Neural progenitor cell (in vitro differentiated cells): Measurements from ENCODE around the gene DCTN2. TPM values are rescaled to one million over a fixed set of nuclear protein-coding genes. Genes with fewer than 3 reads are reported as not detected.

Source experiments
- DNase-seq: peaks from one replicate; pipeline ENCODE4 v3.0.0-alpha.2; 2016; ENCODE audit warnings: low spot score
- H2AFZ ChIP-seq: fragments of 200-600 bp; sonication (generic); replicated peaks from 2 replicates; pipeline ENCODE4 v1.6.1; 2016; ENCODE audit warnings: antibody characterized with exemption
- H3F3A ChIP-seq: fragments of 200-600 bp; sonication (generic); 2 replicates; pipeline ENCODE4 v1.6.1; 2016; ENCODE audit warnings: antibody characterized with exemption, low read depth
- H3K27ac ChIP-seq: fragments of 200-600 bp; sonication (generic); 2 replicates; pipeline ENCODE4 v1.5.1; 2016; ENCODE audit warnings: mild to moderate bottlenecking
- H3K27me3 ChIP-seq: fragments of 200-600 bp; sonication (generic); 2 replicates; pipeline ENCODE4 v1.6.1; 2016; ENCODE audit warnings: mild to moderate bottlenecking, moderate library complexity
- H3K36me3 ChIP-seq: fragments of 200-600 bp; sonication (generic); 2 replicates; pipeline ENCODE4 v1.5.1; 2016
- H3K4me1 ChIP-seq: fragments of 200-600 bp; sonication (generic); 2 replicates; pipeline ENCODE4 v1.6.1; 2016; ENCODE audit warnings: mixed run types
- H3K4me2 ChIP-seq: fragments of 200-600 bp; sonication (generic); 2 replicates; pipeline ENCODE4 v1.6.1; 2016
- H3K4me3 ChIP-seq: fragments of 200-600 bp; sonication (generic); 2 replicates; pipeline ENCODE4 v1.5.1; 2016
- H3K79me2 ChIP-seq: fragments of 200-600 bp; sonication (generic); 2 replicates; pipeline ENCODE4 v1.6.1; 2016; ENCODE audit warnings: low read depth
- H3K9ac ChIP-seq: fragments of 200-600 bp; sonication (generic); 2 replicates; pipeline ENCODE4 v1.6.1; 2016
- H3K9me3 ChIP-seq: fragments of 200-600 bp; sonication (generic); 2 replicates; pipeline ENCODE4 v1.5.1; 2016; ENCODE audit warnings: low read depth
- H4K20me1 ChIP-seq: fragments of 200-600 bp; sonication (generic); 2 replicates; pipeline ENCODE4 v1.6.1; 2016; ENCODE audit warnings: low read depth
- H3K27ac Mint-ChIP-seq: 3 replicates; pipeline ENCODE4 v1.8.0; 2021; ENCODE audit warnings: mixed read lengths
- H3K27me3 Mint-ChIP-seq: 2 replicates; pipeline ENCODE4 v1.8.0; 2022; ENCODE audit warnings: low read depth, mild to moderate bottlenecking, inconsistent platforms, moderate library complexity, mixed read lengths; ENCODE audit not compliant: insufficient read depth
- H3K36me3 Mint-ChIP-seq: 3 replicates; pipeline ENCODE4 v1.8.0; 2021; ENCODE audit warnings: mixed read lengths
- H3K4me1 Mint-ChIP-seq: 3 replicates; pipeline ENCODE4 v1.8.0; 2021; ENCODE audit warnings: mixed read lengths
- H3K4me3 Mint-ChIP-seq: 3 replicates; pipeline ENCODE4 v1.8.0; 2021; ENCODE audit warnings: mild to moderate bottlenecking, moderate library complexity, mixed read lengths
- H3K9me3 Mint-ChIP-seq: 3 replicates; pipeline ENCODE4 v1.8.0; 2020; ENCODE audit warnings: mixed read lengths
- CTCF ChIP-seq: fragments of 200-600 bp; sonication (generic); IDR thresholded peaks from 2 replicates; pipeline ENCODE4 v1.5.1; 2017; ENCODE audit warnings: antibody characterized with exemption, mild to moderate bottlenecking
- EZH2 ChIP-seq: fragments of 200-600 bp; sonication (generic); IDR thresholded peaks from 2 replicates; pipeline ENCODE4 v1.6.1; 2017; ENCODE audit warnings: antibody characterized with exemption, mild to moderate bottlenecking, moderate library complexity
- EZH2phosphoT487 ChIP-seq: fragments of 200-600 bp; sonication (generic); IDR thresholded peaks from 2 replicates; pipeline ENCODE4 v1.6.1; 2017; ENCODE audit warnings: antibody characterized with exemption
- total RNA-seq: library from RNA; depleted of rRNA; stranded (reverse); fragments of >200 nt; gene quantifications from 2 replicates; pipeline ENCODE4 v1.2.3, GENCODE V29; 2015; ENCODE audit warnings: low replicate concordance

Gene DCTN2
- total RNA-seq, 1 donor from 2014 or later = 147 TPM

- Mint-ChIP-seq H3K36me3 (peaks cover 18% of the 10 kb centered on the region), H3K4me3 (peak overlapping the region; percentile 98), H3K27me3 (peaks cover 15% of the 10 kb centered on the region), H3K27ac (peak overlapping the region; percentile 87), H3K4me1 (peaks cover 53% of the 10 kb centered on the region), H3K9me3 (no peaks in the 10 kb centered on the region)
- H2AFZ ChIP-seq = no peak overlapping the region
- peak overlapping the region; percentile 73 for H3K27ac ChIP-seq
- TF ChIP-seq EZH2phosphoT487 (no peak), EZH2 (peak; percentile 6), CTCF (peak; percentile 4)
- H3K27me3 ChIP-seq = no peaks in the 10 kb centered on the region
- H3K4me1 ChIP-seq = peaks cover 33% of the 10 kb centered on the region
- H3K9ac ChIP-seq = no peak overlapping the region
- DNase-seq = peak; percentile 78
- H3K9me3 ChIP-seq = no peaks in the 10 kb centered on the region
- H3K4me3 ChIP-seq = peak overlapping the region; percentile 87
- no peaks in the 10 kb centered on the region for H3K36me3 ChIP-seq
- peaks cover 53% of the 10 kb centered on the region for H4K20me1 ChIP-seq
- H3K4me2 ChIP-seq = peak overlapping the region; percentile 64
- peaks cover 24% of the 10 kb centered on the region for H3K79me2 ChIP-seq
- peaks cover 64% of the 10 kb centered on the region for H3F3A ChIP-seq
Observed at GRCh38 chr12:57521525-57522010, 25.4 kb downstream of the DCTN2 start.

GRCh38 chr12:57520053-57520818, 26.8 kb downstream of the DCTN2 start, which contains the start of gene DDIT3:
TSS of gene DDIT3 (minus strand) at chr12:57520514. CDS start at chr12:57517406, 3,108 bp downstream.
- H3K36me3 ChIP-seq = no peaks in the 10 kb centered on the region
- H3K27me3 ChIP-seq = no peaks in the 10 kb centered on the region
- H3K27ac ChIP-seq = peak within 1 kb of the TSS; percentile 74
- H3K79me2 ChIP-seq = peaks cover 24% of the 10 kb centered on the region
- peak within 1 kb of the TSS; percentile 59 for H3K4me3 ChIP-seq
- DNase-seq = peak; percentile 98
- H2AFZ ChIP-seq = no peak within 1 kb of the TSS
- H4K20me1 ChIP-seq = peaks cover 49% of the 10 kb centered on the region
- peaks cover 64% of the 10 kb centered on the region for H3F3A ChIP-seq
- peaks cover 33% of the 10 kb centered on the region for H3K4me1 ChIP-seq
- H3K4me2 ChIP-seq = peak within 1 kb of the TSS; percentile 81
- peak within 1 kb of the TSS; percentile 48 for H3K9ac ChIP-seq
- TF ChIP-seq EZH2 (no peak), EZH2phosphoT487 (no peak), CTCF (no peak)
- Mint-ChIP-seq H3K27ac (peak within 1 kb of the TSS; percentile 97), H3K4me1 (peaks cover 49% of the 10 kb centered on the region), H3K4me3 (peak within 1 kb of the TSS; percentile 98), H3K27me3 (peaks cover 13% of the 10 kb centered on the region), H3K9me3 (no peaks in the 10 kb centered on the region), H3K36me3 (peaks cover 28% of the 10 kb centered on the region)
- H3K9me3 ChIP-seq = no peaks in the 10 kb centered on the region

- H3K27me3 ChIP-seq = no peaks in the 10 kb centered on the region
- TF ChIP-seq CTCF (no peak), EZH2 (no peak), EZH2phosphoT487 (no peak)
- peak overlapping the region; percentile 59 for H3K4me3 ChIP-seq
- Mint-ChIP-seq H3K4me3 (peak overlapping the region; percentile 98), H3K9me3 (no peaks in the 10 kb centered on the region), H3K27me3 (peaks cover 13% of the 10 kb centered on the region), H3K36me3 (peaks cover 28% of the 10 kb centered on the region), H3K27ac (peak overlapping the region; percentile 28), H3K4me1 (peaks cover 45% of the 10 kb centered on the region)
- peak overlapping the region; percentile 74 for H3K27ac ChIP-seq
- DNase-seq = peak; percentile 59
- no peaks in the 10 kb centered on the region for H3K36me3 ChIP-seq
- peak overlapping the region; percentile 81 for H3K4me2 ChIP-seq
- H3K9me3 ChIP-seq = no peaks in the 10 kb centered on the region
- peaks cover 62% of the 10 kb centered on the region for H3F3A ChIP-seq
- peak overlapping the region; percentile 48 for H3K9ac ChIP-seq
- peaks cover 33% of the 10 kb centered on the region for H3K4me1 ChIP-seq
- no peak overlapping the region for H2AFZ ChIP-seq
- peaks cover 24% of the 10 kb centered on the region for H3K79me2 ChIP-seq
- H4K20me1 ChIP-seq = peaks cover 44% of the 10 kb centered on the region
Observed at GRCh38 chr12:57519796-57520052, 27.3 kb downstream of the DCTN2 start.
